ENCODE measurements around the gene AFF4. TPM values are rescaled to one million over a fixed set of nuclear protein-coding genes. Genes with fewer than 3 reads are reported as not detected.

Gene AFF4
- total RNA-seq, 1 experiment from 2014 or later: 58.1 TPM

GRCh38 chr5:132866342-132867045 is 96.9 kb downstream of the AFF4 start, which contains the start of the genes GDF9 and UQCRQ (continued):
- no peak for TF ChIP-seq ZSCAN18 (CRISPR knock-in tag; IDR thresholded peaks at IDR 0.05)
- TF ChIP-seq ZNF263 (CRISPR knock-in tag; IDR thresholded peaks at IDR 0.05; ENCODE audit: low read depth): no peak
- no peak for TF ChIP-seq PRRX2 (CRISPR knock-in tag; IDR thresholded peaks at IDR 0.05)
- peak; percentile 28; the same call in 1 of the 2 replicates for TF ChIP-seq TEAD1 (CRISPR knock-in tag; IDR thresholded peaks at IDR 0.05)
- no peak for TF ChIP-seq ZNF138 (CRISPR knock-in tag; conservative IDR thresholded peaks at IDR 0.05)
- TF ChIP-seq ZNF317 (CRISPR knock-in tag; IDR thresholded peaks at IDR 0.05; ENCODE audit: borderline replicate concordance, low read depth): no peak
- no peak for TF ChIP-seq ELF4 (CRISPR knock-in tag; IDR thresholded peaks at IDR 0.05; ENCODE audit: low read depth)
- TF ChIP-seq MAX (CRISPR knock-in tag; IDR thresholded peaks at IDR 0.05): peak; percentile 65; the same call in 1 of the 2 replicates
- peak; percentile 96 for TF ChIP-seq CREM (CRISPR knock-in tag; IDR thresholded peaks at IDR 0.05)
- 0 out of 2 replicates have a peak, but pooled peaks have one; percentile 69 for TF ChIP-seq IRF1 (CRISPR knock-in tag; IDR thresholded peaks at IDR 0.05)
- TF ChIP-seq KAT7 (CRISPR knock-in tag; IDR thresholded peaks at IDR 0.05; ENCODE audit: borderline replicate concordance): peak; percentile 48; the same call in 1 of the 2 replicates
- TF ChIP-seq STAT6 (CRISPR knock-in tag; conservative IDR thresholded peaks at IDR 0.05; ENCODE audit: low read depth): no peak
- TF ChIP-seq CDX4 (CRISPR knock-in tag; IDR thresholded peaks at IDR 0.05; ENCODE audit: borderline replicate concordance): no peak
- TF ChIP-seq FOXJ3 (CRISPR knock-in tag; IDR thresholded peaks at IDR 0.05; ENCODE audit: borderline replicate concordance): no peak
- TF ChIP-seq TEAD4 (CRISPR knock-in tag; IDR thresholded peaks at IDR 0.05): no peak
- no peak for TF ChIP-seq MLX (CRISPR knock-in tag; IDR thresholded peaks at IDR 0.05)
- TF ChIP-seq AR (CRISPR knock-in tag; IDR thresholded peaks at IDR 0.05): peak; percentile 8; the same call in 1 of the 2 replicates
- TF ChIP-seq ERG (CRISPR knock-in tag; IDR thresholded peaks at IDR 0.05): no peak
- TF ChIP-seq ETV6 (CRISPR knock-in tag; IDR thresholded peaks at IDR 0.05): peak; percentile 51; the same call in 1 of the 2 replicates
- peak; percentile 32; the same call in 1 of the 2 replicates for TF ChIP-seq AFF4 (CRISPR knock-in tag; IDR thresholded peaks at IDR 0.05; ENCODE audit: borderline replicate concordance)
- TF ChIP-seq NFE2L1 (CRISPR knock-in tag; IDR thresholded peaks at IDR 0.05): 0 out of 2 replicates have a peak, but pooled peaks have one; percentile 37
- 0 out of 2 replicates have a peak, but pooled peaks have one; percentile 37 for TF ChIP-seq CBFB (CRISPR knock-in tag; IDR thresholded peaks at IDR 0.05; ENCODE audit: low read depth)
